OCI-LY1 (cell line): ENCODE results near the gene KRTAP19-1.
A peak's percentile ranks its signal among the peaks of the same experiment; 100 is the strongest.

Source experiments
- H2AFZ ChIP-seq: fragments of 200-600 bp; sonication (generic), shearing (Covaris generic); 2 replicates; pipeline ENCODE4 v1.6.0; 2014; ENCODE audit warnings: antibody characterized with exemption, mild to moderate bottlenecking, low read length
- H3F3A ChIP-seq: fragments of 200-600 bp; sonication (generic), shearing (Covaris generic); 2 replicates; pipeline ENCODE4 v1.6.0; 2014; ENCODE audit warnings: mild to moderate bottlenecking, antibody characterized with exemption, low read length, moderate library complexity; ENCODE audit not compliant: insufficient read depth
- H3K27ac ChIP-seq: fragments of 200-600 bp; sonication (generic); 2 replicates; pipeline ENCODE4 v1.5.1; 2014; ENCODE audit warnings: low read length, mixed run types, mild to moderate bottlenecking, low read depth; ENCODE audit not compliant: poor library complexity, severe bottlenecking
- H3K27me3 ChIP-seq: fragments of 200-600 bp; sonication (generic); 2 replicates; pipeline ENCODE4 v1.6.0; 2014; ENCODE audit warnings: antibody characterized with exemption, mild to moderate bottlenecking, low read length, moderate library complexity; ENCODE audit not compliant: insufficient read depth
- H3K36me3 ChIP-seq: fragments of 200-600 bp; sonication (generic); 2 replicates; pipeline ENCODE4 v1.6.1; 2014; ENCODE audit warnings: mild to moderate bottlenecking, antibody characterized with exemption, low read length, moderate library complexity, mixed read lengths; ENCODE audit not compliant: insufficient read depth
- H3K4me1 ChIP-seq: fragments of 200-600 bp; sonication (generic); 2 replicates; pipeline ENCODE4 v1.5.1; 2014; ENCODE audit warnings: mild to moderate bottlenecking, low read length, moderate library complexity; ENCODE audit not compliant: insufficient read depth, severe bottlenecking
- H3K4me2 ChIP-seq: fragments of 200-600 bp; sonication (generic), shearing (Covaris generic); 2 replicates; pipeline ENCODE4 v1.6.1; 2014; ENCODE audit warnings: low read length
- H3K4me3 ChIP-seq: fragments of 200-600 bp; sonication (generic); 2 replicates; pipeline ENCODE4 v1.5.1; 2014; ENCODE audit warnings: low read length, low read depth, mild to moderate bottlenecking, mixed read lengths; ENCODE audit not compliant: poor library complexity, severe bottlenecking
- H3K79me2 ChIP-seq: fragments of 200-600 bp; shearing (Covaris generic); 2 replicates; pipeline ENCODE4 v1.6.1; 2016; ENCODE audit warnings: mixed run types, low read length, mixed read lengths; ENCODE audit not compliant: insufficient read depth
- H3K9ac ChIP-seq: fragments of 200-600 bp; sonication (generic), shearing (Covaris generic); 2 replicates; pipeline ENCODE4 v1.6.1; 2014; ENCODE audit warnings: mild to moderate bottlenecking, low read length, mixed read lengths
- H3K9me2 ChIP-seq: fragments of 200-600 bp; sonication (generic), shearing (Covaris generic); 2 replicates; pipeline ENCODE4 v1.6.1; 2014; ENCODE audit warnings: low read depth, mild to moderate bottlenecking, low read length, mixed read lengths
- H3K9me3 ChIP-seq: fragments of 200-600 bp; shearing (Covaris generic); 2 replicates; pipeline ENCODE4 v1.6.1; 2014; ENCODE audit warnings: low read length, mixed read lengths
- H4K20me1 ChIP-seq: fragments of 200-600 bp; sonication (generic), shearing (Covaris generic); 2 replicates; pipeline ENCODE4 v1.6.0; 2016; ENCODE audit warnings: mild to moderate bottlenecking, low read length; ENCODE audit not compliant: insufficient read depth
- CTCF ChIP-seq: fragments of 200-600 bp; sonication (generic), shearing (Covaris generic); IDR thresholded peaks from 2 replicates; pipeline ENCODE4 v1.5.1; 2017; ENCODE audit warnings: mild to moderate bottlenecking, antibody characterized with exemption, low read length, moderate library complexity, mixed read lengths
- EZH2 ChIP-seq: fragments of 200-600 bp; sonication (generic), shearing (Covaris generic); IDR thresholded peaks from 2 replicates; pipeline ENCODE4 v1.8.0; 2017; ENCODE audit warnings: borderline replicate concordance, mixed run types, mild to moderate bottlenecking, antibody characterized with exemption, low read length, moderate library complexity, mixed read lengths

Gene KRTAP19-1

GRCh38 chr21:30439975-30440374 is 40.2 kb downstream of the KRTAP19-1 start, which contains the start of gene KRTAP15-1:
KRTAP15-1 (plus strand) TSS chr21:30440275; CDS start chr21:30440328, 53 bp downstream.
- H3K9me2 ChIP-seq = no peaks in the 10 kb centered on the region
- H3K9me3 ChIP-seq = no peaks in the 10 kb centered on the region
- H3K27me3 ChIP-seq = no peaks in the 10 kb centered on the region
- H3K4me2 ChIP-seq = no peak within 1 kb of the TSS
- H3K9ac ChIP-seq = no peak within 1 kb of the TSS
- no peak within 1 kb of the TSS for H3K27ac ChIP-seq
- no peak within 1 kb of the TSS for H3K4me3 ChIP-seq
- H2AFZ ChIP-seq = no peak within 1 kb of the TSS
- H4K20me1 ChIP-seq = no peaks in the 10 kb centered on the region
- no peaks in the 10 kb centered on the region for H3K79me2 ChIP-seq
- H3K36me3 ChIP-seq = no peaks in the 10 kb centered on the region
- H3F3A ChIP-seq = no peaks in the 10 kb centered on the region
- no peaks in the 10 kb centered on the region for H3K4me1 ChIP-seq
- TF ChIP-seq EZH2 = no peak
- TF ChIP-seq CTCF = no peak

DNA sequence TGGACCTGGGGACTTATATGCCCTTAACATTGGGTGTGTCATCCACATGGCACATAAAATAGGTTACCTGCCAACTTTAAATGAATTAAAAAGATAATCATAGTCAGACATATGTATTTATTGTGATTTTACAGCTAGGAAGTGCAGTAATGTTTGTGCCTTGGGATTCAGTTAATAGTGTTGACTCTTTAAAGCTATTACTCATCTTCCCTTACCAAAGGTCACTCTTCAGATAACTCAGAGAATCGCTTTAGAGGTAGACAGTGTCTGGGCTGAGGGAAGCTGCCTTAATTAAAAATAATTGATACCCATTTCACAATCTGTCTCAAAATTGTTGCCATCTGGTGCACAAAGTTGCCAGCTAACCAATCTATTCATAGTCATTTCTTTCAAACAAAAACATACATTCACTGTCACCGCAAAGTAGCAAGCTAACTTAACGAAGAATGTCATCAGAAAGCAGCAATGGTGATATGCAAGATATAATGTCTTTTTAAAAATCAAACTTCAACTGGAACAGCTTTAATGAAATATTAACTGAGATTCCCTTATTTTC is 43.1 kb downstream of the KRTAP19-1 start:
- H3K4me2 ChIP-seq = no peak overlapping the region
- no peaks in the 10 kb centered on the region for H3F3A ChIP-seq
- no peak overlapping the region for H3K4me3 ChIP-seq
- no peaks in the 10 kb centered on the region for H3K9me2 ChIP-seq
- no peaks in the 10 kb centered on the region for H4K20me1 ChIP-seq
- no peaks in the 10 kb centered on the region for H3K79me2 ChIP-seq
- no peaks in the 10 kb centered on the region for H3K27me3 ChIP-seq
- H3K27ac ChIP-seq = no peak overlapping the region
- no peak overlapping the region for H2AFZ ChIP-seq
- no peaks in the 10 kb centered on the region for H3K4me1 ChIP-seq
- no peaks in the 10 kb centered on the region for H3K36me3 ChIP-seq
- no peaks in the 10 kb centered on the region for H3K9me3 ChIP-seq
- TF ChIP-seq CTCF (no peak), EZH2 (no peak)
- H3K9ac ChIP-seq = no peak overlapping the region

DNA sequence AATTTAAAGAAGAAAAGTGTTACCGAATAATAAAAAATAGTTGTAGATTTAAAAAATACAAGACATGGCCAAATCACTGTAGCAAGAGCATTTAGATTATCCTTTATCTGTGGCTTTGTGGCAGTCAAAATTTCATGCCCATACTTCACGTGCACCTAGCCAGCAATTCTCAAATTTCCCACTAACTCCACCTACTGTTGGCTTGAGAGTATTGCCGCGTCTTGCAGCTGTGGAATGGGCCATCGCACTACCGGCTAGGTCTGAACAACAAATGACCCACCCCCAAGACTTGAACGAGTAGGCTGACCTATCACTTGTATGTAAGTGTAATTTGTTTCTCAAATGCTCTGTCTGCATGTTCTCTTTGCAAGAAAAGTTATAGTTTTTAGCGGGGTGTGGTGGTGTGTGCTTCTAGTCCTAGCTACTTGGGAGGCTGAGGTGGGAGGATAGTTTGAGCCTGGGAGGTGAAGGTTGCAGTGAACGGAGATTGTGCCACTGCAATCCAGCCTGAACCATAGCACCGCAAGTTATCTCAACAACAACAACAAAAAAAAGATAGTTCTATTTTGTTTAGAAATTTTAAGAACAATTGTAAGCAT is 46.0 kb downstream of the KRTAP19-1 start:
- Histone ChIP-seq H3K9ac (no peak overlapping the region), H2AFZ (no peak overlapping the region), H3K9me3 (no peaks in the 10 kb centered on the region), H4K20me1 (no peaks in the 10 kb centered on the region), H3K9me2 (no peaks in the 10 kb centered on the region), H3K4me3 (no peak overlapping the region), H3K79me2 (no peaks in the 10 kb centered on the region), H3K4me1 (no peaks in the 10 kb centered on the region), H3K27me3 (no peaks in the 10 kb centered on the region), H3K27ac (no peak overlapping the region), H3K4me2 (no peak overlapping the region), H3F3A (no peaks in the 10 kb centered on the region), H3K36me3 (no peaks in the 10 kb centered on the region)
- TF ChIP-seq EZH2 (no peak), CTCF (peak; percentile 65)
